Stimulated activated CD4-positive, alpha-beta T cell treated with anti-CD3 and anti-CD28 coated beads, Interleukin-12 subunit alpha, Interleukin-12 subunit beta, amount 100 ng/mL, for 48 hours (primary cell): ENCODE measurements around the gene MORN3.

Source experiments
- DNase-seq, 3 donors: peaks; one replicate each; pipeline ENCODE4 v3.0.0-alpha.2; 2020; ENCODE audit warnings: low read depth in 2 of 3, low spot score in 1 of 3

MORN3 gene

GRCh38 chr12:121603581-121603980, 65.9 kb downstream of the MORN3 start:
- no peak for DNase-seq

GRCh38 chr12:121602766-121603165, 66.7 kb downstream of the MORN3 start:
- DNase-seq = no peak

DNA sequence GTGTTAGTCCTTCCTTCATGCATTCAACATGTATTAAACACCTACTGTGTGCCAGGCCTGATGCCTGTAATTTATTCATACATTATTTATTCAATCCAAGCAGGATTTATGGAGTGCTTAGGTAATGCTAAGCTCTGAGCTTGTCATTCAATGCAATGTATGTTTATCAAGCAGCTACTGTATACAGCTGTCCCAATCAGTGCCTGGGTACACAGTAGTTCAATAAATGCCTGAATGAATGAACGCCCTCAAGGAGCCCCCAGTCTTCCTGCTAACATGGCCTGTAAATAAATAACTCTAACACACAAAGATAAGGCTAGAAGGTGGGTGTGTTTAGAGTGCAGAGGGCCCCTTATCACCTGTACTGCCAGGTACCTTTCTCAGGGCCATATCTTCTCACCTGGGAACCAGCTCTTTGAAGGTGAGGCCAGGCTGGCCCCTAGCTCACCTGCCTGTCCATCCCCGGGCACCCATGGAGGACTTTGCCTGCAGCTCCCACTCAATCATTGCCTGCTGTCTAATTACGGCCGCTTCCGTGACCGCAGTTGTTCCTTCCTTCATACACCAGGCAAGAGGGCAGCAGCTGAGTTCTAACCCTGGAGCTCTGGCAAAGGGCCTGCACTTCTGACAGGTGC, 68.6 kb downstream of the MORN3 start:
- no peak for DNase-seq
